ENCODE measurements around the gene SLC46A1.

SLC46A1 gene

GRCh38 chr17:28379814-28380801 lies 25.9 kb downstream of the SLC46A1 start:
- DNase-seq = no peak

- no peak for DNase-seq
Measured at GRCh38 chr17:28372945-28373274, 33.1 kb downstream of the SLC46A1 start.

GRCh38 chr17:28372203-28372944 lies 33.6 kb downstream of the SLC46A1 start:
- no peak for DNase-seq

GRCh38 chr17:28371245-28372202 lies 34.5 kb downstream of the SLC46A1 start, which contains the start of gene SARM1:
Gene SARM1, plus strand, starts transcription at chr17:28371694. Its CDS starts 339 bp downstream, at chr17:28372033.
- DNase-seq = peak; percentile 78

- no peak for DNase-seq
Measured at GRCh38 chr17:28370744-28371103, 35.3 kb downstream of the SLC46A1 start.

- no peak for DNase-seq
Measured at GRCh38 chr17:28370035-28370743, 35.8 kb downstream of the SLC46A1 start, which contains the start of gene VTN. Gene VTN, minus strand, starts transcription at chr17:28370307. Its CDS starts 104 bp downstream, at chr17:28370203.

- DNase-seq = no peak
Measured at GRCh38 chr17:28369684-28370034, 36.4 kb downstream of the SLC46A1 start.

- no peak for DNase-seq
Measured at GRCh38 chr17:28368915-28369683, 36.9 kb downstream of the SLC46A1 start.

- no peak for DNase-seq
Measured at GRCh38 chr17:28368306-28368831, 37.6 kb downstream of the SLC46A1 start.

GRCh38 chr17:28367641-28368305 lies 38.2 kb downstream of the SLC46A1 start:
- no peak for DNase-seq

GRCh38 chr17:28366605-28367004 lies 39.4 kb downstream of the SLC46A1 start:
- DNase-seq = no peak

GRCh38 chr17:28365487-28365886 lies 40.5 kb downstream of the SLC46A1 start:
- no peak for DNase-seq

- DNase-seq = no peak
Measured at GRCh38 chr17:28364665-28365363, 41.2 kb downstream of the SLC46A1 start, which contains the start of gene SEBOX. Gene SEBOX, minus strand, starts transcription at chr17:28365199. Its CDS starts 48 bp downstream, at chr17:28365151.

GRCh38 chr17:28363776-28364650 lies 42.0 kb downstream of the SLC46A1 start:
- no peak for DNase-seq

- no peak for DNase-seq
Measured at GRCh38 chr17:28363186-28363585, 42.8 kb downstream of the SLC46A1 start.

GRCh38 chr17:28357901-28358197 lies 48.2 kb downstream of the SLC46A1 start:
- no peak for DNase-seq

- DNase-seq = peak; percentile 93
Measured at GRCh38 chr17:28357061-28357900, 48.7 kb downstream of the SLC46A1 start, which contains the start of gene POLDIP2. Gene POLDIP2, minus strand, starts transcription at chr17:28357527. Its CDS starts 79 bp downstream, at chr17:28357448.

GRCh38 chr17:28350271-28350670 lies 55.7 kb downstream of the SLC46A1 start:
- DNase-seq = no peak
